ENCODE results near the gene ITIH2. TPM values are rescaled to one million over a fixed set of nuclear protein-coding genes. Genes with fewer than 3 reads are reported as not detected.

ITIH2 gene
- total RNA-seq, 1 experiment from 2014 or later = not detected

GRCh38 chr10:7795605-7796004 lies 92.5 kb downstream of the ITIH2 start:
- H3K9ac ChIP-seq (ENCODE audit: low read length) = no peak overlapping the region
- POLR2A ChIA-PET (ENCODE audit: unreplicated experiment) = no interaction called here

GRCh38 chr10:7797582-7797981 lies 94.5 kb downstream of the ITIH2 start:
- no peaks in the 10 kb centered on the region for H3K9me3 ChIP-seq (ENCODE audit: low read length)
- peaks cover 24% of the 10 kb centered on the region for H3K36me3 ChIP-seq (ENCODE audit: low read depth, low read length)
- peak; percentile 44 for DNase-seq
- H2AFZ ChIP-seq (ENCODE audit: low read length) = no peak overlapping the region
- BruUV-seq (replicated peaks) = no TSS peak
- H3F3A ChIP-seq (ENCODE audit: low read length, unreplicated experiment) = no peaks in the 10 kb centered on the region
- H3K27ac ChIP-seq (ENCODE audit: low read length) = 0 out of 2 replicates have a peak overlapping the region, but pooled peaks have one; percentile 25
- POLR2A ChIA-PET (ENCODE audit: unreplicated experiment) = no interaction called here
- ATAC-seq = peak; percentile 82
- CTCF ChIA-PET = interaction anchor here (0.6 kb wide), 1 partner anchor 118 kb away, joined by 4 read pairs; no protein-coding TSS in a partner anchor
- no peaks in the 10 kb centered on the region for H3K9me2 ChIP-seq (replicated peaks; ENCODE audit: low read length)
- H3K4me3 ChIP-seq (ENCODE audit: low read length) = no peak overlapping the region
- peaks cover 37% of the 10 kb centered on the region for H3K79me2 ChIP-seq (ENCODE audit: low read length)
- H3K4me2 ChIP-seq (ENCODE audit: low read length) = no peak overlapping the region
- peaks cover 15% of the 10 kb centered on the region for H3K4me1 ChIP-seq (ENCODE audit: insufficient read depth, low read length)
- intact Hi-C loops (cut with micrococcal nuclease) = no loop called here
- H3K9ac ChIP-seq (ENCODE audit: low read length) = no peak overlapping the region
- no peaks in the 10 kb centered on the region for H3K27me3 ChIP-seq (ENCODE audit: low read length)
- TF ChIP-seq EZH2phosphoT487 (IDR thresholded peaks at IDR 0.05; ENCODE audit: borderline replicate concordance, low read length) (no peak), EZH2 (IDR thresholded peaks at IDR 0.05; ENCODE audit: low read length, unreplicated experiment) (no peak)
- TF ChIP-seq, protein P1, sequence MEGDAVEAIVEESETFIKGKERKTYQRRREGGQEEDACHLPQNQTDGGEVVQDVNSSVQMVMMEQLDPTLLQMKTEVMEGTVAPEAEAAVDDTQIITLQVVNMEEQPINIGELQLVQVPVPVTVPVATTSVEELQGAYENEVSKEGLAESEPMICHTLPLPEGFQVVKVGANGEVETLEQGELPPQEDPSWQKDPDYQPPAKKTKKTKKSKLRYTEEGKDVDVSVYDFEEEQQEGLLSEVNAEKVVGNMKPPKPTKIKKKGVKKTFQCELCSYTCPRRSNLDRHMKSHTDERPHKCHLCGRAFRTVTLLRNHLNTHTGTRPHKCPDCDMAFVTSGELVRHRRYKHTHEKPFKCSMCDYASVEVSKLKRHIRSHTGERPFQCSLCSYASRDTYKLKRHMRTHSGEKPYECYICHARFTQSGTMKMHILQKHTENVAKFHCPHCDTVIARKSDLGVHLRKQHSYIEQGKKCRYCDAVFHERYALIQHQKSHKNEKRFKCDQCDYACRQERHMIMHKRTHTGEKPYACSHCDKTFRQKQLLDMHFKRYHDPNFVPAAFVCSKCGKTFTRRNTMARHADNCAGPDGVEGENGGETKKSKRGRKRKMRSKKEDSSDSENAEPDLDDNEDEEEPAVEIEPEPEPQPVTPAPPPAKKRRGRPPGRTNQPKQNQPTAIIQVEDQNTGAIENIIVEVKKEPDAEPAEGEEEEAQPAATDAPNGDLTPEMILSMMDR (conservative IDR thresholded peaks at IDR 0.05; ENCODE audit: low read depth, low read length) = no peak
- H4K20me1 ChIP-seq (ENCODE audit: low read length) = peaks cover 25% of the 10 kb centered on the region; the same call in 1 of the 2 replicates

More at GRCh38 chr10:7795605-7796004, 92.5 kb downstream of the ITIH2 start:
- Histone ChIP-seq H3K79me2 (ENCODE audit: low read length) (peaks cover 57% of the 10 kb centered on the region), H2AFZ (ENCODE audit: low read length) (no peak overlapping the region), H3K9me3 (ENCODE audit: low read length) (no peaks in the 10 kb centered on the region), H3K4me1 (ENCODE audit: insufficient read depth, low read length) (peaks cover 19% of the 10 kb centered on the region), H3K9me2 (replicated peaks; ENCODE audit: low read length) (no peaks in the 10 kb centered on the region), H3K27ac (ENCODE audit: low read length) (no peak overlapping the region), H4K20me1 (ENCODE audit: low read length) (peaks cover 28% of the 10 kb centered on the region; the same call in 1 of the 2 replicates), H3K4me3 (ENCODE audit: low read length) (no peak overlapping the region), H3K36me3 (ENCODE audit: low read depth, low read length) (peaks cover 10% of the 10 kb centered on the region), H3K27me3 (ENCODE audit: low read length) (no peaks in the 10 kb centered on the region), H3F3A (ENCODE audit: low read length, unreplicated experiment) (no peaks in the 10 kb centered on the region), H3K4me2 (ENCODE audit: low read length) (no peak overlapping the region)
- no peak for ATAC-seq
- TF ChIP-seq EZH2 (IDR thresholded peaks at IDR 0.05; ENCODE audit: low read length, unreplicated experiment) = no peak
- TF ChIP-seq, protein P1 (conservative IDR thresholded peaks at IDR 0.05; ENCODE audit: low read depth, low read length) = no peak
- TF ChIP-seq EZH2phosphoT487 (IDR thresholded peaks at IDR 0.05; ENCODE audit: borderline replicate concordance, low read length) = no peak
- CTCF ChIA-PET = no interaction called here
- intact Hi-C loops (cut with micrococcal nuclease) = no loop called here
- BruUV-seq (replicated peaks) = no TSS peak
- no peak for DNase-seq

Other genes starting within 250 kb of the ITIH2 start
- not detected in 2 replicates for gene ITIH5, start 36.4 kb upstream of the ITIH2 start, total RNA-seq (2014; rRNA removed)
- gene KIN, start 84.7 kb downstream of the ITIH2 start, total RNA-seq (2014; rRNA removed) = 2.4 and 7.3 TPM in 2 replicates
- gene ATP5F1C, start 84.9 kb downstream of the ITIH2 start, total RNA-seq (2014; rRNA removed) = 167 and 177 TPM in 2 replicates
- 1.2 and 2.0 TPM in 2 replicates for gene TAF3, start 115.2 kb downstream of the ITIH2 start, total RNA-seq (2014; rRNA removed)

Measured in PC-3 (cell line).